ENCODE results near the gene JARID2. TPM values are rescaled to one million over a fixed set of nuclear protein-coding genes. Genes with fewer than 3 reads are reported as not detected.

The JARID2 gene
- total and polyA plus RNA-seq, 7 donors: 1.8 to 7.8 (median 6.1) TPM

DNA sequence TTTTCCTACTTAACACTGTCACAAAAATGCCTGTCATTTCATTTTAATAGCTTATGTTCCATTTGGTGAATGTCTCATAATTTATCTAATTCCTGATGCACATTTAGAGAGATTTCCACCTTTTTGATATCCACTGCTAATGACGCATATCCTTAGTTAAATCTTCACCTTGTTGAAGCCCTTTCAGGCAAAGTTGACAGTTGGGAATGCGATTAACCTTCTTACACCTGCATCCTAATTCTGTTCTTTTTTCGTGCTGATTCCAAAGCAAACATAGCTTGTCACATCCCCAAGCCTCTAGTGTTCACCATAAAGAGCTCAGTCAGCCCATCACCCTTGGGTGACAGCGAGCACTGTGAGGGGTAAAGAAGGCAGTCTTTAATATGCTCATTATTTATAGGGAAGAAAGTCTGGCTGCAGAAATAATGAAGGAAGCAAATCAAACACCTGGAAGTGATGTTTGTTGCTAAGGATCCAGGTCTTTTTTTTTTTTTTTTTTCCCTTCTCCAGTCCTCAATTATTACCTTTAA lies 211.3 kb downstream of the JARID2 start:
- no peak for DNase-seq
- Histone ChIP-seq H3K27me3 (no peaks in the 10 kb centered on the region), H3K27ac (no peak overlapping the region), H3K9me3 (no peaks in the 10 kb centered on the region), H3K4me3 (no peak overlapping the region), H3K36me3 (no peaks in the 10 kb centered on the region), H3K4me1 (peaks cover 0 to 42% (median 18%) of the 10 kb centered on the region in 4 donors)
- intact Hi-C loops (cut with DNase I): no loop called here
- 86 to 92% methylated on average over 4 of the region's 4 CpGs for WGBS, 2 donors
- TF ChIP-seq EP300 (IDR thresholded peaks at IDR 0.05): no peak
- TF ChIP-seq POLR2AphosphoS5 (IDR thresholded peaks at IDR 0.05): no peak

DNA sequence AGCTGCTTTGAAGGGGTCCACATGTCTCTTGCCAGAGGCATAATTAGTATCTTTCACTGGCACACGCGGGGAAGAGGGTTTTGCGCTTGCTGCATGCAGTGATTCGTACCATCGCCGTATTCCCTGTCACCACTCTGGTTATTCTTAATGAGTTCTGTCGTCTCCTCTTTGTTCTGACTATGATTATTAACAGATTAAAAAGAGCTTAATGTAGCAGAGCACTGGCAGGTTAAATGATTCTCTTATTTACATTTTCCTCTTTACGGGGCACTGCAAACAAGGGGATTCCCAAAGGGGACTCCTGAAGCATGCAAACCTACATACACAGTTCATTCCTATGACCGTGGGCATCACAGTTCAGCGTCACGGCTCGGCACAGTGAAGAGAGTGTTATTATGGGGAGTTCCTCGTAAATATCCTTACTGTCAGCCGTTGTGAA lies 212.2 kb downstream of the JARID2 start:
- TF ChIP-seq, protein P1, sequence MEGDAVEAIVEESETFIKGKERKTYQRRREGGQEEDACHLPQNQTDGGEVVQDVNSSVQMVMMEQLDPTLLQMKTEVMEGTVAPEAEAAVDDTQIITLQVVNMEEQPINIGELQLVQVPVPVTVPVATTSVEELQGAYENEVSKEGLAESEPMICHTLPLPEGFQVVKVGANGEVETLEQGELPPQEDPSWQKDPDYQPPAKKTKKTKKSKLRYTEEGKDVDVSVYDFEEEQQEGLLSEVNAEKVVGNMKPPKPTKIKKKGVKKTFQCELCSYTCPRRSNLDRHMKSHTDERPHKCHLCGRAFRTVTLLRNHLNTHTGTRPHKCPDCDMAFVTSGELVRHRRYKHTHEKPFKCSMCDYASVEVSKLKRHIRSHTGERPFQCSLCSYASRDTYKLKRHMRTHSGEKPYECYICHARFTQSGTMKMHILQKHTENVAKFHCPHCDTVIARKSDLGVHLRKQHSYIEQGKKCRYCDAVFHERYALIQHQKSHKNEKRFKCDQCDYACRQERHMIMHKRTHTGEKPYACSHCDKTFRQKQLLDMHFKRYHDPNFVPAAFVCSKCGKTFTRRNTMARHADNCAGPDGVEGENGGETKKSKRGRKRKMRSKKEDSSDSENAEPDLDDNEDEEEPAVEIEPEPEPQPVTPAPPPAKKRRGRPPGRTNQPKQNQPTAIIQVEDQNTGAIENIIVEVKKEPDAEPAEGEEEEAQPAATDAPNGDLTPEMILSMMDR (IDR thresholded peaks at IDR 0.05): no peak
- TF ChIP-seq EP300 (IDR thresholded peaks at IDR 0.05): no peak
- Histone ChIP-seq H3K36me3 (no peaks in the 10 kb centered on the region), H3K4me3 (no peak overlapping the region), H3K27me3 (no peaks in the 10 kb centered on the region), H3K27ac (no peak overlapping the region), H3K9me3 (no peaks in the 10 kb centered on the region), H3K4me1 (peaks cover 0 to 51% (median 25%) of the 10 kb centered on the region in 4 donors)
- no peak for DNase-seq
- 64 to 80% methylated on average over 14 of the region's 14 CpGs for WGBS, 2 donors
- intact Hi-C loops (cut with DNase I): no loop called here

- WGBS, 2 donors: 95 to 98% methylated on average over 4 of the region's 4 CpGs
- Histone ChIP-seq H3K36me3 (no peaks in the 10 kb centered on the region), H3K27ac (no peak overlapping the region), H3K4me1 (peaks cover 0 to 46% (median 28%) of the 10 kb centered on the region in 4 donors), H3K4me3 (no peak overlapping the region), H3K9me3 (no peaks in the 10 kb centered on the region), H3K27me3 (no peaks in the 10 kb centered on the region)
- TF ChIP-seq POLR2AphosphoS5 (IDR thresholded peaks at IDR 0.05) (no peak), EP300 (IDR thresholded peaks at IDR 0.05) (no peak), POLR2A (IDR thresholded peaks at IDR 0.05) (no peak)
- TF ChIP-seq, protein P1 (IDR thresholded peaks at IDR 0.05): no peak
- DNase-seq: no peak
- intact Hi-C loops (cut with DNase I): no loop called here
Observed at GRCh38 chr6:15460110-15460727, 214.3 kb downstream of the JARID2 start.

DNA sequence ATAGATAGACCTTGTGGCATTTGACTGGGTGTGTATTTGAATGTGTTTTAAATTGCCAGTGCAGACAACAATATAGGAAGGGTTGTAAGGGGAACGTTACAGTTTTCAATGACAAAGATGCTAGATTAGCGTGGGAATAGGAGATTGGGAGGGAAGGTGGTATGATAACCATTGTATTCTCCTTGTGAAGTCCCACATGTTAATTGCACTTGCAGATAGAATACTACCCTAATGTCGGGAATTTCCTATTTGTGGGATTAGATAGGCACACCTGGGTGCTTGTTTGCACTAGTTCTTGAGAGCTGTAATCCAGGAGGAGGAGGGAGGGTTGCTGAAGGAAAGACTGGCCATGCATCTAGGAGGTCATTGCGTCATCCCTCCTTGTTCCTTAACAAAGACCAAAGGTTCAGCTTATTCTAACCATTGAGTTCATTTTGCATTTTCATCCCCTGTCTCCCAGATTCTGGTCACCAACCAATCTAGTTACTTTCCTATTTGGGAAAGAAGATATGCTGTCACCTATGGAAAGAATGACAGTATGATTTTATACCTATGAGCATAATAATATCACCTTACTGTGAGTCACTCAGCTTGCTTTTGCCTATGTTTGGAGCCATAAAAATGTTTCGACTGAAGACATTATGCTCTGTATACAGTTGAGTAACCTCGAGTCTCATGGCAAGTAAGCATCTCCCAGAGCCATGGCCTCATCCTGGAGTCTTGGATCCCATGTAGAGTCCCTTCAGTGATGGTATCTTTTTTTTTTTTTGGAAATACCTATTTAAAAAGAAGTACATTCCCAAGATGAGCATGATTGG lies 215.5 kb downstream of the JARID2 start:
- WGBS, 2 donors: 76 to 90% methylated on average over 6 of the region's 6 CpGs
- TF ChIP-seq POLR2A (IDR thresholded peaks at IDR 0.05) (no peak), POLR2AphosphoS5 (IDR thresholded peaks at IDR 0.05) (no peak), EP300 (IDR thresholded peaks at IDR 0.05) (no peak)
- TF ChIP-seq, protein P1 (IDR thresholded peaks at IDR 0.05): no peak
- Histone ChIP-seq H3K9me3 (no peaks in the 10 kb centered on the region), H3K27me3 (no peaks in the 10 kb centered on the region), H3K4me1 (peaks cover 0 to 40% (median 28%) of the 10 kb centered on the region in 4 donors), H3K4me3 (no peak overlapping the region), H3K36me3 (no peaks in the 10 kb centered on the region), H3K27ac (no peak overlapping the region)
- no peak for DNase-seq
- intact Hi-C loops (cut with DNase I): no loop called here

- peaks cover 0 to 40% (median 26%) of the 10 kb centered on the region in 4 donors for H3K4me1 ChIP-seq
- no peaks in the 10 kb centered on the region for H3K36me3 ChIP-seq
- intact Hi-C loops (cut with DNase I): no loop called here
- no peak for DNase-seq
- TF ChIP-seq EP300 (IDR thresholded peaks at IDR 0.05) (no peak), POLR2AphosphoS5 (IDR thresholded peaks at IDR 0.05) (no peak), POLR2A (IDR thresholded peaks at IDR 0.05) (no peak)
- TF ChIP-seq, protein P1 (IDR thresholded peaks at IDR 0.05): no peak
- no peaks in the 10 kb centered on the region for H3K27me3 ChIP-seq
- WGBS, 2 donors: 60 to 76% methylated on average over 4 of the region's 4 CpGs
- no peaks in the 10 kb centered on the region for H3K9me3 ChIP-seq
- no peak overlapping the region for H3K4me3 ChIP-seq
- no peak overlapping the region for H3K27ac ChIP-seq
Observed at GRCh38 chr6:15462256-15462655, 216.4 kb downstream of the JARID2 start.

Measured in sigmoid colon (tissue), 7 donors.